Peyer's patch (tissue), 4 donors: Measurements from ENCODE around the gene PRDM13.

Experiments used
- POLR2A ChIP-seq, 2 donors: fragments of 450-650 bp; IDR thresholded peaks; one replicate each; pipeline ENCODE4 v1.5.1; 2017; ENCODE audit warnings: antibody characterized with exemption in 2 of 2, mild to moderate bottlenecking in 2 of 2, moderate library complexity in 2 of 2
- TF ChIP-seq, protein P1 (sequence below), 6 experiments: fragments of 450-650 bp in 4 of 6; fragments of 200-600 bp in 2 of 6; sonication (generic) in 1 of 6; IDR thresholded peaks; one replicate each; pipeline ENCODE4 v1.5.1; 2017 to 2019; ENCODE audit warnings: antibody characterized with exemption in 6 of 6, mild to moderate bottlenecking in 3 of 6, moderate library complexity in 1 of 6

DNA sequence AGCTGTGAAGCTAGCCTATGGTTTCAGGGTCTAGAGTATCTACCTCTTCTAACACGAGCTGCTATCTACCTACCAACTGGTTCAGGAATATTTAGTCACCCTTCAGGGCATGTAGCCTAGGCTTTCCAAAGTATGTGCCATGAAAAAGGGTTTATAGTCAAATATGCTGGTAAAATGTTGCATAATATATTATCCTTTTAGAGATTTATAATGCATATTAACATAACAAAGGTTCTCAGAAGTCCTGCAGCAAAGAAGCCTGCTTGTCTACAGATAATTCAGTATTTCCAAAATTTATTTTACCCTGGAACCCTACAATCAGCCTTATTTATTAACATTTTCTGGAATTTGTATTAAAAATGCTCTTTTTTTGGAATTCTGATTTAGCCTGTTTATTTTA, 56.0 kb downstream of the PRDM13 start:
- TF ChIP-seq, protein P1, sequence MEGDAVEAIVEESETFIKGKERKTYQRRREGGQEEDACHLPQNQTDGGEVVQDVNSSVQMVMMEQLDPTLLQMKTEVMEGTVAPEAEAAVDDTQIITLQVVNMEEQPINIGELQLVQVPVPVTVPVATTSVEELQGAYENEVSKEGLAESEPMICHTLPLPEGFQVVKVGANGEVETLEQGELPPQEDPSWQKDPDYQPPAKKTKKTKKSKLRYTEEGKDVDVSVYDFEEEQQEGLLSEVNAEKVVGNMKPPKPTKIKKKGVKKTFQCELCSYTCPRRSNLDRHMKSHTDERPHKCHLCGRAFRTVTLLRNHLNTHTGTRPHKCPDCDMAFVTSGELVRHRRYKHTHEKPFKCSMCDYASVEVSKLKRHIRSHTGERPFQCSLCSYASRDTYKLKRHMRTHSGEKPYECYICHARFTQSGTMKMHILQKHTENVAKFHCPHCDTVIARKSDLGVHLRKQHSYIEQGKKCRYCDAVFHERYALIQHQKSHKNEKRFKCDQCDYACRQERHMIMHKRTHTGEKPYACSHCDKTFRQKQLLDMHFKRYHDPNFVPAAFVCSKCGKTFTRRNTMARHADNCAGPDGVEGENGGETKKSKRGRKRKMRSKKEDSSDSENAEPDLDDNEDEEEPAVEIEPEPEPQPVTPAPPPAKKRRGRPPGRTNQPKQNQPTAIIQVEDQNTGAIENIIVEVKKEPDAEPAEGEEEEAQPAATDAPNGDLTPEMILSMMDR (IDR thresholded peaks at IDR 0.05): no peak
- no peak for TF ChIP-seq POLR2A (IDR thresholded peaks at IDR 0.05)
